Measurements from ENCODE around the gene VGLL4.
"Not testable (repeated sequence)": the region's sequence is repeated elsewhere in the genome, so short reads cannot be mapped to it uniquely, and the experiment has no call there.

Gene VGLL4

DNA sequence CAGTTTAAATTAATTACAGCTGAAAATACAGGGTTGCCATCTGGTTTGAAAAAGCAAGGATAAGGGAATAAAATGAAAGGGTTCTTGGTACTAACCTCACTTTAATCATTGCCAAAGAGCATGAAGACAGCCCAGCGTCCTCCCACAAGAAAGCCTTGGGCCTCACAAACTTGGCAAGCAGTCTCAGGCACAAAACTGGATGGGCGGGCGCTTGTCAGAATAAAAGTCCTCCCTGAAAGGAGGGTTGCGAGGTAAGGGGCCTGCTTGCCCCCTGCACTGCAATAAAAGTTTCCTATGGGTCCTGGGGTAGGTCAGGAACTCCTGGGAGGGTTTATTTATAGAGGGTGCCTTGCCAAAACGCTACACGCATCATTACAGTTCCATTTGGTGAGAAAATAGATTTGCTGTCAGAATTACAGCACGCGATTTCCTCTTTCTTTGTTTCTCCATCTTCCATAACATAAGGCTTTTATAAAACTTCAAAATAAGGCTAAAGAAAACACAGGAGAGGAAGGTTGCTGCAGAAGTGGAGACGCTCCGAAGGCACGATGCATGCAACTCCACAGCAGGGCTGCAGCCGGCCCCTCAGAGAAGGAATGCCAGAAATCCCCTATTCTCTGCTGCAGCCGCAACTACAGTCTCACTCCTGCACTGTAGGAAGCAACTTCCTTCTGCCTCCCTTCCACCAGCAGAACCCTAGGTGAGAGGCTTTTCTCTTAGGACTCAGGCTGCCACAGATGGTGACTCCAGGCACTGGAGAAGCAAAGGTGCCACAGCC, 61.3 kb downstream of the VGLL4 start:
- DNase-seq = peak; percentile 27

DNA sequence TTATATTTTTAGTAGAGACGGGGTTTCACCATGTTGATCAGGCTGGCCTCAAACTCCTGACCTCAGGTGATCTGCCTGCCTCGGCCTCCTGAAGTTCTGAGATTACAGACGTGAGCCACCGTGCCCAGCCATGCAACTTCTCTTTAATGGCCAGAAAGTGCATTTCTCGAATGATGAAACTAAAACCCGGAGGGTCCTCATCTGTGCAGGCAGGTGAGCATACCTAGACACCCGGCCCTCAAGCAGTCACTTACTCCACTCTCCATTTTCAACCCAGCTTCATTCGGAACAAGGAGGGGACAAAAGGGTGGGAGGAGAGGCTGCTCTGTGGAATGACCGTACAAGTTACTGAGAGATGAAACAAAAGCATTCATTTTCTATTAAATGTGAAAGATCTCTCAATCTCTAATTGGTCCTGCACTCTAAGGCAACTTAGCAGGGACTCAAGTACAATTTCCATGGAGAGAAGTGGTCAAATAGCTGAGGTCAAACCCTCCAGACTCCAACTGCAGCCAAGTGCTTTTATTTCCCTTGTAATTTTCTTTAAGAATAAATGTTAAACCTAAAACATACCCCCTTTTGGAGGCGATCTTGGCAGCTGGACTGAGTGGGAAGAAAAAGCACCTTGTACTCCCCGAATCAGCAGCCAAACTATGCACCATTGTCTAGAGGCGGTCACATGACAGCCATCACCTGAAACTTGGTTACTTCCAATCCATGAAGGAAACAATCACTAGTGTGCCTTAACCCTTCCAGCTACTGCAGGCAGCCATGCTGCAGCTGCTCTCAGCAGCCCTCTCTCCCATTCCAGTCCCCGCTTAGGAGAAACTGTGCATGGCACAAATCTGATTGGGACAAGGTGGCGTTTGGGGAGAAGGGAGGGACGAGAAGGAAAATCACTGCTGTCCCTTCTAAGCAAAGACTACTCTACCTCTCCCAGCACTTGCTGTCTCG, 62.2 kb downstream of the VGLL4 start:
- no peak for DNase-seq

DNA sequence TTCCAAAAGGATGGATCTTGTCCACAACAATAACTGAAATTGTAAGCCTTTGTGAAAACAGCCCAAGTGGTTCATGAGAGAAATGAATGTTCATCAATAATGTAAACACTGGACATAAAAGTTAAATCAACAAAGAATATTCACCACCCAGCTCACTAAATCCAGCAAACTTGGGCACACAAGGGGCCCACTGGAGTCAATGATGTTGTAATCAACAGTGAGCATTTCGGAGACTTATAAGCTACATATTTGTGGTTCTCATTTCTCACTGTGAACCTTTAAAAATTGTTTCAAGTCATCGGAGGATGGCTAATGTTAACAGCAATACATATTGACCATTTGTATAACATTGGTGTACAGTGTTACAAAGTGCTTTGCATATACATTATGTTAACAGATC, 63.1 kb downstream of the VGLL4 start:
- no peak for DNase-seq

GRCh38 chr3:11578169-11578568, 65.5 kb downstream of the VGLL4 start:
- DNase-seq = no peak

- no peak for DNase-seq
Observed at GRCh38 chr3:11576453-11576852, 67.3 kb downstream of the VGLL4 start.

DNA sequence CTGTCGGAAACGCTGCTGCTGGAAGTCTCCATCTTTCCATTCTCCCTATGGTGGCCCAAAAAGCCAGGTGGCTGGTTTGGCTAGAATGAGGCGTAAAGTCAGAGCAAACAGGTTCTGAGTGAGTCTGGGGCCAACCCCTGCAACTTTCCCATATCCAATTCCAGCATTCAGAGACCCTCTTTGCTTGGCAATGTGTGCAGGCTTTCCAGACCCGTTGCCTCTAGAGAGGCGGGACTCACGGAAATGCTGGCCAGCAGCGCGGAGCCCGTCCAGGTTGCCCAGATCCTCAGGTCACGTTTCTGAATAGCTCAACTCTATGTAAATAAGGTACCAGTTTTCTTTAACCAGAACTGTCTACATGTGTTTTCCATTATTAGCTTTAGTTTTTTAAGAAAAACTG, 68.0 kb downstream of the VGLL4 start:
- no peak for DNase-seq

DNA sequence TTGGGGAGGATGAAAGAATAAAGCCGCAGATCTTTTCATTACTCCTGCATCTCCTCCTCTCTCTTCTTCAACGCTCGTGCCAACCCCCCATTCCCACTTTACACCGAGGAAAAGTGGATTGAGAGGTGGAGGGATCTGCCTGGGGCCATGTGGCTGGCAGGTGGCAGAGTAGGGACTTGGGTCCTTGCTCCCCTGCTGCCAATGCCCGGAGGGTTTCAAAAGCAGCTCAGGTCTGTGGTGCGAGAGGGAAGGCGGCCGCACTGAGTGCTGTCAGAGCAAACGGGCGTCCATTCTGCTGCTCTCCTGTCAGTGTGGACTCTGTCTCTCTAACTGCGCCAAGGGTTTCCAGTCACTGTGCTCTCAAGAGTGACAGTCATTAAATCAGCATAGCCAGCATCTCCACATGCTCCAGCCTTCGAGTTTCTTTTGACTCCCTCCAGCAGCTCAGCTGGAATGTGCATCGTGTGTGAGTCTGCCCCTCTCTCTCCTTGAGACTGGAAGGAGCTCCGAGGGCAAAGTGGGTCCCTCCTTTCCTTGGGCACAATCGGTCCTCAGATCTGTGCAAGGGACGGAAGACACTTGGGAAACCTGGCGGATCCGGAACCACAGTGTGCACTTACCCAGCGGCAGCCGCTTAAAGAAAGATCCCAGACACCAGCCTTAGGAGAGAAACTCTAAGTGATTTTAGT, 68.6 kb downstream of the VGLL4 start:
- no peak for DNase-seq

GRCh38 chr3:11572660-11573059, 71.1 kb downstream of the VGLL4 start:
- not testable (repeated sequence) for DNase-seq

DNA sequence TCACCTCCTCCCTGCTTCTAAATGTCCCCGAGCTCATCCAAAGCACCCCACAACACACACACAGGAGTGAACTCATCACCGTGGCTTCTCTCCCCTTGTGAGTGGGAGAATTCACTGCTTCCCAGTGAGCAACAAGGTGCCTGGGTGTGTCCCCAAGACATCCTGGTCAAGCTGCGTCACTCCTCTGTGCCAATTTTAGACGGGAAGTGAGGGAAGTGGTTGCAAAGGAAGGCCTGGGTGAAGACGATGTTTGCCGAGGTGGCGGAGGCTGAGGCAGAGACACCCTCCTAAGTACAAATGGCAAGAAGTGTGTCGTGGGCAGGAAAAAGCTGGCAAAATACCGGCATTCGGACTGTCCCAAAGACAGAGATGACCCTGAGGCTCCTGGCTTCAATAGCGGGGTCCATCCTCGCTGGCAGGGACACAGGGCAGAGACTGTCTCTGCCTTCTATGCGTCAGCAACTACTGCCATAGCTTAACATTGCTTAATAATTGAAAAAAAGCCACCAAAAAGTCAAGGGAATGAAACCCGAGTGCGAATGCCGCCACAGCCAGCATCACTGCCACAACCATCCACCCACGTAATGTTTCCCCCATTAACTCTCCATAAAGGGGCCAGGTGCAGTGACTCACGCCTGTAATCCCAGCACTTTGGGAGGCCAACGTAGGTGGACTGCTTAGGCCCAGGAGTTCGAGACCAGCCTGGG, 72.8 kb downstream of the VGLL4 start:
- DNase-seq = no peak

- DNase-seq = no peak
Observed at GRCh38 chr3:11570251-11570650, 73.5 kb downstream of the VGLL4 start.

- no peak for DNase-seq
Observed at GRCh38 chr3:11569156-11569741, 74.5 kb downstream of the VGLL4 start.

GRCh38 chr3:11568503-11569155, 75.1 kb downstream of the VGLL4 start:
- DNase-seq = no peak

- DNase-seq = no peak
Observed at GRCh38 chr3:11567516-11568467, 75.9 kb downstream of the VGLL4 start.

DNA sequence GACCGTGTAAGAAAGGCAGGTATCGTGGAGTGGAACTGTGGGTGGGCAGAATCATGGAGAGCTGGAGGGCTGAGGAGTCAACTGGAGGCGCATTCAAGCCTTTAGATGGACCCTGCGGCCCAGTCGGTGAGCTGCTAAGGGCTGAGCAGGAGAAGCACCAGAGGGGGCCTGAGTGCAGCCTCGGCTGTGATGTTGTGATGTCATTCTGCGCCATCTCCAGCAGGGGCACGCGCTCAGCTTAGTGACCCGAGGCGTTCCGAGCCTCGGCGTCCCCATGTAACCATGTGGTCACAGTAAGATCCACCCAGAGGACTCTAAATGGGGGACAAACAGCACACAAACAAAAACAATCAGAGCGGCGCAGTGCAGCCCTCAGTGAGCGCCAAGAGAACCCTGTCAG, 76.8 kb downstream of the VGLL4 start:
- no peak for DNase-seq

- no peak for DNase-seq
Observed at GRCh38 chr3:11566478-11566877, 77.2 kb downstream of the VGLL4 start.

GRCh38 chr3:11565932-11566331, 77.8 kb downstream of the VGLL4 start:
- no peak for DNase-seq

DNA sequence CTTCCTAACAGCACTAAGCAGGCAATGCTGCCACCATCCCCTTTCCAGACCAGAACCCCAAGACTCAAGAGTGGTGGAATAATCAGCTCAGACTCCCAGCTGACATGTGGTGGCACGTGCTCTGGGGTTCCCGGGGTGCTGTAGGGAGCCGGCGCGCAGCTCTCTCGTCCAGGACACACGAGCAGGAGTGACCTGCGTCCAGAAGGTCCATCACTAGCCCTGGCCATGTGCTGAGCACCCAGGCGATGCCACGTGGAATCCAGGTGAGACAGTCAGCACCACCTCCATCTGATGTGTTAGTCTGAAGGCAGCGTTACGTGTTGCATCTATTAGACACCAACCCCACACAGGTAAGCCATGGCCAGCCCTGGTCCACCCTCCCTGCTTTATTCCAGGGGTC, 78.2 kb downstream of the VGLL4 start:
- DNase-seq = no peak

DNA sequence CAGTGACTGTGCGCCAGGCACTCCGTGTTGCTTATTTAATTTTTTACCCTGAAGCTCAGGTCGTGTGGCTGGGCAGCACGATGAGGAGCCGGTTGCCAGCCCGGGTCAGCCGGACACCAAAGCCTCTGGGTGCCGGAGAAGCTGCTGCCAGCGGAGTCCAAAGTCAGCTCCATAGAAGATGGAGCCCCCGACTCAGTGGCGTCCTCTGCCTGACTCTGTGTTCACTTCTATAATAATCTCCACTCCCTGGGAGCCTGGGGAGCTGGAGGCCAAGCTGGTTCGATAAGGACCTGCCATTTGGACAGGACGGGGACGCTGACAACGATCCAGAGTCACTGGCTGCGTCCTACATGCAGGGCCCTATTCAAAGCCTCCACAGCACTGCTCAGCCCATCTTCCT, 78.6 kb downstream of the VGLL4 start:
- no peak for DNase-seq

GRCh38 chr3:11564577-11565001, 79.1 kb downstream of the VGLL4 start:
- DNase-seq = no peak

GRCh38 chr3:11563865-11564185, 79.9 kb downstream of the VGLL4 start:
- DNase-seq = no peak
